ENCODE results near the gene PGAP3.

Gene PGAP3

GRCh38 chr17:39664581-39665561, 23.0 kb downstream of the PGAP3 start, which contains the start of gene TCAP:
Gene TCAP, plus strand, starts transcription at chr17:39665349. Its CDS starts 11 bp downstream, at chr17:39665360.
- Histone ChIP-seq H3K4me2 (ENCODE audit: low read length) (no peak within 1 kb of the TSS), H2AFZ (ENCODE audit: low read length) (no peak within 1 kb of the TSS), H3K27me3 (ENCODE audit: insufficient read depth, low read length) (peaks cover 13% of the 10 kb centered on the region; the same call in 1 of the 2 replicates), H3K9ac (ENCODE audit: low read length) (no peak within 1 kb of the TSS), H3K9me2 (ENCODE audit: low read depth, low read length) (no peaks in the 10 kb centered on the region), H3K9me3 (ENCODE audit: low read length) (no peaks in the 10 kb centered on the region), H4K20me1 (ENCODE audit: insufficient read depth, low read length) (no peaks in the 10 kb centered on the region), H3K79me2 (ENCODE audit: insufficient read depth, low read length) (no peaks in the 10 kb centered on the region), H3F3A (ENCODE audit: insufficient read depth, low read length) (no peaks in the 10 kb centered on the region), H3K36me3 (ENCODE audit: insufficient read depth, low read length) (peaks cover 27% of the 10 kb centered on the region; the same call in 1 of the 2 replicates), H3K4me1 (ENCODE audit: insufficient read depth, low read length, severe bottlenecking) (peaks cover 11% of the 10 kb centered on the region), H3K4me3 (ENCODE audit: low read depth, low read length, poor library complexity, severe bottlenecking) (no peak within 1 kb of the TSS), H3K27ac (ENCODE audit: low read depth, low read length, poor library complexity, severe bottlenecking) (no peak within 1 kb of the TSS)
- no peak for TF ChIP-seq CTCF (IDR thresholded peaks at IDR 0.05; ENCODE audit: low read length)
- no peak for TF ChIP-seq EZH2 (IDR thresholded peaks at IDR 0.05; ENCODE audit: borderline replicate concordance, low read length)

DNA sequence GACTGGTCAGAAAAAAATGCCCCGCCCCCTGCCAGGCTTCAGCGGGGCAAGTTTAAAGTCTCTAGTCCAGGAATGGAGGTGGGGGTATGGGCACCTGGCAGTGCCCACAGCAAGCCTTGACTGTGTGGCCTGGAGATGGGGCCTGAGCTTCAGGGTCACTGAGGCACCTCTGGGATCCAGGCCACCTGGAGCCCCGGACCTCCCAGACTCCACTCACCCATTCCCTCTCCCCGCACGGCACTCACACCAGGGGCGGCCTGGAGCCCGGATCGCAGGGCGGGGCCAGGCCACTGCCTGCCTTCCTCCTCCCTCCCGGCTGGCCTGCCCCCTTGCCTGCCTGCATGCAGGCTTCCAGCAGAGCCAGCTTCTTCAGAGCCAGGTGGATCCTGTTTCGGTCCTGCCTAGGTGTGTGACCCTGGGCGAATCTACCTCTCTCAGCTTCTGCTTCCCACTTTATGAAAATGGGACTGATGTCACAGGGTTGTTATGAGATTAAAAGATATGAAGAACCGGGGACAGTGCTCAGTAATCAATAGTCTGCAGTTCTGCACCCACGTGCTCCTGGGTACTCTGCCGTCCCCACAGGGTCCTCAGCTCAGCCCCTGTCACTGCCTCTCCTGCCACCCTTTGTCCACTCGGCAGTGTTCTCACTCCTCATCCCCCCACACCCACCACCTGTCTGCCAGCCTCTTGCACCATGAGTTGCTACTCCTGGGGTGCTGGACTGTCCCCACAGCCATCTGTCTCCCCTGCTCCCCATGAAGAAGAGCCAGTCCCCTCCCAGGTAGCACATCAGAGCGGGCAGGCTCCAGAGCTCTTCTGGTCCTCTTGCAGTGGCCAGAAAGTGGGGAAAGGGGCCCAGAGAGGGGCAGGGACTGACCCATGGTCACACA, 23.9 kb downstream of the PGAP3 start:
- no peaks in the 10 kb centered on the region for H3K9me3 ChIP-seq (ENCODE audit: low read length)
- H3F3A ChIP-seq (ENCODE audit: insufficient read depth, low read length): no peaks in the 10 kb centered on the region
- no peaks in the 10 kb centered on the region for H3K9me2 ChIP-seq (ENCODE audit: low read depth, low read length)
- TF ChIP-seq EZH2 (IDR thresholded peaks at IDR 0.05; ENCODE audit: borderline replicate concordance, low read length): no peak
- peaks cover 13% of the 10 kb centered on the region; the same call in 1 of the 2 replicates for H3K27me3 ChIP-seq (ENCODE audit: insufficient read depth, low read length)
- no peak overlapping the region for H2AFZ ChIP-seq (ENCODE audit: low read length)
- H3K79me2 ChIP-seq (ENCODE audit: insufficient read depth, low read length): no peaks in the 10 kb centered on the region
- H3K4me2 ChIP-seq (ENCODE audit: low read length): no peak overlapping the region
- no peaks in the 10 kb centered on the region for H4K20me1 ChIP-seq (ENCODE audit: insufficient read depth, low read length)
- peaks cover 17% of the 10 kb centered on the region for H3K4me1 ChIP-seq (ENCODE audit: insufficient read depth, low read length, severe bottlenecking)
- no peak overlapping the region for H3K27ac ChIP-seq (ENCODE audit: low read depth, low read length, poor library complexity, severe bottlenecking)
- peaks cover 27% of the 10 kb centered on the region; the same call in 1 of the 2 replicates for H3K36me3 ChIP-seq (ENCODE audit: insufficient read depth, low read length)
- no peak overlapping the region for H3K9ac ChIP-seq (ENCODE audit: low read length)
- no peak overlapping the region for H3K4me3 ChIP-seq (ENCODE audit: low read depth, low read length, poor library complexity, severe bottlenecking)

GRCh38 chr17:39663340-39663687, 24.5 kb downstream of the PGAP3 start:
- no peaks in the 10 kb centered on the region for H3K79me2 ChIP-seq (ENCODE audit: insufficient read depth, low read length)
- H3K9ac ChIP-seq (ENCODE audit: low read length): no peak overlapping the region
- H3K27me3 ChIP-seq (ENCODE audit: insufficient read depth, low read length): peaks cover 13% of the 10 kb centered on the region; the same call in 1 of the 2 replicates
- no peak overlapping the region for H3K27ac ChIP-seq (ENCODE audit: low read depth, low read length, poor library complexity, severe bottlenecking)
- no peak overlapping the region for H2AFZ ChIP-seq (ENCODE audit: low read length)
- no peaks in the 10 kb centered on the region for H3K9me3 ChIP-seq (ENCODE audit: low read length)
- H3K4me3 ChIP-seq (ENCODE audit: low read depth, low read length, poor library complexity, severe bottlenecking): no peak overlapping the region
- no peak for TF ChIP-seq EZH2 (IDR thresholded peaks at IDR 0.05; ENCODE audit: borderline replicate concordance, low read length)
- no peak for TF ChIP-seq CTCF (IDR thresholded peaks at IDR 0.05; ENCODE audit: low read length)
- no peaks in the 10 kb centered on the region for H3F3A ChIP-seq (ENCODE audit: insufficient read depth, low read length)
- H4K20me1 ChIP-seq (ENCODE audit: insufficient read depth, low read length): no peaks in the 10 kb centered on the region
- H3K36me3 ChIP-seq (ENCODE audit: insufficient read depth, low read length): peaks cover 27% of the 10 kb centered on the region; the same call in 1 of the 2 replicates
- H3K9me2 ChIP-seq (ENCODE audit: low read depth, low read length): no peaks in the 10 kb centered on the region
- no peak overlapping the region for H3K4me2 ChIP-seq (ENCODE audit: low read length)
- peaks cover 13% of the 10 kb centered on the region for H3K4me1 ChIP-seq (ENCODE audit: insufficient read depth, low read length, severe bottlenecking)
